ENCODE data around the gene CTLA4.

The CTLA4 gene

GRCh38 chr2:203867561-203868200 is at the start of gene CTLA4:
CTLA4 (plus strand) TSS chr2:203867771; CDS start chr2:203867943, 172 bp downstream.
- no peak for DNase-seq

GRCh38 chr2:203818656-203819055 is 48.9 kb upstream of the CTLA4 start:
- no peak for DNase-seq

GRCh38 chr2:203819434-203820133 is 48.0 kb upstream of the CTLA4 start:
- no peak for DNase-seq

GRCh38 chr2:203820969-203821368 is 46.6 kb upstream of the CTLA4 start:
- no peak for DNase-seq

GRCh38 chr2:203822240-203822639 is 45.3 kb upstream of the CTLA4 start:
- no peak for DNase-seq

GRCh38 chr2:203823173-203823572 is 44.4 kb upstream of the CTLA4 start:
- DNase-seq: no peak

GRCh38 chr2:203824057-203824456 is 43.5 kb upstream of the CTLA4 start:
- DNase-seq: no peak

- DNase-seq: no peak
Observed at GRCh38 chr2:203824603-203825002, 43.0 kb upstream of the CTLA4 start.

GRCh38 chr2:203826704-203827103 is 40.9 kb upstream of the CTLA4 start:
- DNase-seq: no peak

- no peak for DNase-seq
Observed at GRCh38 chr2:203830304-203831055, 37.1 kb upstream of the CTLA4 start.

GRCh38 chr2:203835420-203835819 is 32.2 kb upstream of the CTLA4 start:
- no peak for DNase-seq

- no peak for DNase-seq
Observed at GRCh38 chr2:203835892-203836800, 31.4 kb upstream of the CTLA4 start.

GRCh38 chr2:203840655-203841205 is 26.8 kb upstream of the CTLA4 start:
- no peak for DNase-seq

- DNase-seq: no peak
Observed at GRCh38 chr2:203841654-203842053, 25.9 kb upstream of the CTLA4 start.

- no peak for DNase-seq
Observed at GRCh38 chr2:203842373-203842772, 25.2 kb upstream of the CTLA4 start.

- no peak for DNase-seq
Observed at GRCh38 chr2:203846490-203847105, 21.0 kb upstream of the CTLA4 start.

- DNase-seq: no peak
Observed at GRCh38 chr2:203849010-203849409, 18.6 kb upstream of the CTLA4 start.

- DNase-seq: no peak
Observed at GRCh38 chr2:203852760-203853159, 14.8 kb upstream of the CTLA4 start.

GRCh38 chr2:203853271-203853670 is 14.3 kb upstream of the CTLA4 start:
- no peak for DNase-seq

GRCh38 chr2:203853722-203854121 is 13.8 kb upstream of the CTLA4 start:
- no peak for DNase-seq

- DNase-seq: no peak
Observed at GRCh38 chr2:203855274-203855673, 12.3 kb upstream of the CTLA4 start.

GRCh38 chr2:203857656-203858055 is 9.9 kb upstream of the CTLA4 start:
- DNase-seq: no peak

Measured in NCI-H345 (cell line).